ENCODE measurements around the gene SCAMP1.

GRCh38 chr5:78354066-78354670, 6.2 kb upstream of the SCAMP1 start:
- TF ChIP-seq POLR2AphosphoS5 (IDR thresholded peaks at IDR 0.05) (no peak), CTCF (IDR thresholded peaks at IDR 0.05; ENCODE audit: poor library complexity, severe bottlenecking) (no peak)

Data from neural cell (in vitro differentiated cells).